PC-3 (cell line): Measurements from ENCODE around the gene RNF26. TPM values are rescaled to one million over a fixed set of nuclear protein-coding genes. Genes with fewer than 3 reads are reported as not detected.

Source experiments
- ATAC-seq: fragments of 200-7000 bp; cut with Tn5 transposase; 2 replicates; pipeline ENCODE4 v1.9.1; 2020; ENCODE audit warnings: mild to moderate bottlenecking, moderate library complexity
- BruUV-seq: library from RNA; stranded (reverse); fragments of 400-500 nt; replicated peaks from 2 replicates; lab custom pipeline; 2021; lab: Mats Ljungman, UMichigan
- CTCF ChIA-PET: fragments of 300-600 bp; sonication (Branson Sonifier 250); formaldehyde crosslinking; loops from one replicate; lab custom pipeline; 2022; ENCODE audit warnings: antibody characterized with exemption; lab: Charles Lee
- POLR2A ChIA-PET: fragments of 300-600 bp; sonication (Branson Sonifier 250); formaldehyde crosslinking; loops from one replicate; lab custom pipeline; 2022; ENCODE audit warnings: antibody characterized with exemption; ENCODE audit not compliant: unreplicated experiment; lab: Charles Lee
- DNase-seq: peaks from one replicate; pipeline ENCODE4 v3.0.0-alpha.2; 2015
- H2AFZ ChIP-seq: fragments of 300-600 bp; sonication (generic); 2 replicates; pipeline ENCODE4 v1.6.0; 2016; ENCODE audit warnings: antibody characterized with exemption, low read length
- H3F3A ChIP-seq: fragments of 300-600 bp; sonication (generic); one replicate; pipeline ENCODE4 v1.6.0; 2017; ENCODE audit warnings: antibody characterized with exemption, low read length, control low read depth, mild to moderate bottlenecking; ENCODE audit not compliant: unreplicated experiment
- H3K27ac ChIP-seq: fragments of 300-600 bp; sonication (generic); 2 replicates; pipeline ENCODE4 v1.5.1; 2016; ENCODE audit warnings: mild to moderate bottlenecking, low read length
- H3K27me3 ChIP-seq: fragments of 300-600 bp; sonication (generic); 2 replicates; pipeline ENCODE4 v1.6.1; 2016; ENCODE audit warnings: low read length, mixed read lengths
- H3K36me3 ChIP-seq: fragments of 300-600 bp; sonication (generic); 2 replicates; pipeline ENCODE4 v1.6.1; 2016; ENCODE audit warnings: low read depth, mixed run types, low read length, mixed read lengths
- H3K4me1 ChIP-seq: fragments of 300-600 bp; sonication (generic); 2 replicates; pipeline ENCODE4 v1.5.1; 2016; ENCODE audit warnings: low read length; ENCODE audit not compliant: insufficient read depth
- H3K4me2 ChIP-seq: fragments of 300-600 bp; sonication (generic); 2 replicates; pipeline ENCODE4 v1.6.0; 2016; ENCODE audit warnings: low read length
- H3K4me3 ChIP-seq: fragments of 300-600 bp; sonication (generic); 2 replicates; pipeline ENCODE4 v1.5.1; 2016; ENCODE audit warnings: mild to moderate bottlenecking, low read length, mixed read lengths
- H3K79me2 ChIP-seq: fragments of 300-600 bp; sonication (generic); 2 replicates; pipeline ENCODE4 v1.6.1; 2017; ENCODE audit warnings: low read length, mixed read lengths
- H3K9ac ChIP-seq: fragments of 300-600 bp; sonication (generic); 2 replicates; pipeline ENCODE4 v1.6.0; 2016; ENCODE audit warnings: mild to moderate bottlenecking, low read length
- H3K9me2 ChIP-seq: fragments of 300-600 bp; sonication (generic); replicated peaks from 2 replicates; pipeline ENCODE4 v1.6.1; 2016; ENCODE audit warnings: mixed run types, low read length, mixed read lengths
- H3K9me3 ChIP-seq: fragments of 300-600 bp; sonication (generic); 2 replicates; pipeline ENCODE4 v1.6.1; 2016; ENCODE audit warnings: low read length, mixed read lengths
- H4K20me1 ChIP-seq: fragments of 300-600 bp; sonication (generic); 2 replicates; pipeline ENCODE4 v1.6.1; 2016; ENCODE audit warnings: low read length, mixed read lengths
- CTCF ChIP-seq: fragments of 300-600 bp; sonication (generic); conservative IDR thresholded peaks from 2 replicates; pipeline ENCODE4 v1.5.1; 2017; ENCODE audit warnings: antibody characterized with exemption, low read depth, mild to moderate bottlenecking, low read length
- EZH2 ChIP-seq: fragments of 300-600 bp; sonication (generic); IDR thresholded peaks from one replicate; pipeline ENCODE4 v1.6.1; 2017; ENCODE audit warnings: antibody characterized with exemption, mild to moderate bottlenecking, low read length; ENCODE audit not compliant: unreplicated experiment
- EZH2phosphoT487 ChIP-seq: fragments of 300-600 bp; sonication (generic); IDR thresholded peaks from 2 replicates; pipeline ENCODE4 v1.6.1; 2018; ENCODE audit warnings: mild to moderate bottlenecking, antibody characterized with exemption, low read length, borderline replicate concordance
- intact Hi-C: fragments of 100-400 bp; cut with micrococcal nuclease; formaldehyde crosslinking; loops from 2 replicates; pipeline ENCODE4 v1.9.0; 2023
- total RNA-seq: library from RNA; depleted of rRNA; stranded (reverse); fragments of >200 nt; gene quantifications from 2 replicates; pipeline ENCODE4 v1.2.3, GENCODE V29; 2014

The RNF26 gene
- total RNA-seq, 1 experiment from 2014 or later = 22.9 TPM

- ChIA-PET CTCF (interaction anchor here (0.8 kb wide), 1 partner anchor 29 kb away, joined by 3 read pairs; no protein-coding TSS in a partner anchor), POLR2A (no interaction called here)
- H4K20me1 ChIP-seq = no peaks in the 10 kb centered on the region
- DNase-seq (no peak), ATAC-seq (no peak)
- no TSS peak for BruUV-seq
- H3K4me2 ChIP-seq = no peak overlapping the region
- H3K4me1 ChIP-seq = peaks cover 17% of the 10 kb centered on the region
- H3K79me2 ChIP-seq = no peaks in the 10 kb centered on the region
- H3K36me3 ChIP-seq = no peaks in the 10 kb centered on the region
- H3K4me3 ChIP-seq = no peak overlapping the region
- no peaks in the 10 kb centered on the region for H3F3A ChIP-seq
- H3K9me2 ChIP-seq = no peaks in the 10 kb centered on the region
- H3K9ac ChIP-seq = no peak overlapping the region
- no peaks in the 10 kb centered on the region for H3K9me3 ChIP-seq
- intact Hi-C loops = no loop called here
- TF ChIP-seq EZH2phosphoT487 (no peak), EZH2 (no peak), CTCF (no peak)
- H3K27me3 ChIP-seq = no peaks in the 10 kb centered on the region
- no peak overlapping the region for H3K27ac ChIP-seq
- no peak overlapping the region for H2AFZ ChIP-seq
Observed at GRCh38 chr11:119367661-119368120, 33.4 kb downstream of the RNF26 start.

GRCh38 chr11:119368121-119369034, 34.1 kb downstream of the RNF26 start:
- no peak for TF ChIP-seq EZH2phosphoT487
- TF ChIP-seq EZH2 = no peak
- TF ChIP-seq CTCF = no peak
- ChIA-PET CTCF (interaction anchor here (0.5 to 0.8 kb wide), 2 partner anchors 13 to 30 kb away, joined by 3 read pairs; no protein-coding TSS in a partner anchor), POLR2A (interaction anchor here (0.5 to 0.6 kb wide), 2 partner anchors 30 to 753 kb away, joined by 3 to 4 read pairs; no protein-coding TSS in a partner anchor)
- no peaks in the 10 kb centered on the region for H3K9me2 ChIP-seq
- no peaks in the 10 kb centered on the region for H3K79me2 ChIP-seq
- H4K20me1 ChIP-seq = no peaks in the 10 kb centered on the region
- H3K27ac ChIP-seq = no peak overlapping the region
- no peak overlapping the region for H2AFZ ChIP-seq
- peaks cover 16% of the 10 kb centered on the region for H3K4me1 ChIP-seq
- no peak overlapping the region for H3K9ac ChIP-seq
- H3K27me3 ChIP-seq = no peaks in the 10 kb centered on the region
- no peaks in the 10 kb centered on the region for H3K9me3 ChIP-seq
- H3K4me3 ChIP-seq = no peak overlapping the region
- no TSS peak for BruUV-seq
- H3K4me2 ChIP-seq = peak overlapping the region; percentile 34; the same call in 1 of the 2 replicates
- DNase-seq (peak; percentile 46), ATAC-seq (peak; percentile 46)
- intact Hi-C loops = no loop called here
- H3K36me3 ChIP-seq = no peaks in the 10 kb centered on the region
- H3F3A ChIP-seq = no peaks in the 10 kb centered on the region
